Stimulated activated CD8-positive, alpha-beta memory T cell treated with anti-CD3 and anti-CD28 coated beads, Interleukin-7, amount 100 ng/mL, for 4 hours (primary cell): Measurements from ENCODE around the gene ANTXR2.

ENCODE experiments used
- DNase-seq, 2 donors: peaks; one replicate each; pipeline ENCODE4 v3.0.0-alpha.2; 2020; ENCODE audit warnings: low read depth in 2 of 2

The ANTXR2 gene

GRCh38 chr4:80092088-80092487 lies 19.1 kb upstream of the ANTXR2 start:
- DNase-seq: no peak

GRCh38 chr4:80091688-80092087 lies 18.7 kb upstream of the ANTXR2 start:
- no peak for DNase-seq

- DNase-seq: no peak
Observed at GRCh38 chr4:80091184-80091583, 18.2 kb upstream of the ANTXR2 start.

- no peak for DNase-seq
Observed at GRCh38 chr4:80090090-80090489, 17.1 kb upstream of the ANTXR2 start.

GRCh38 chr4:80088471-80088870 lies 15.4 kb upstream of the ANTXR2 start:
- no peak for DNase-seq

GRCh38 chr4:80086296-80086695 lies 13.3 kb upstream of the ANTXR2 start:
- no peak for DNase-seq

GRCh38 chr4:80085081-80085480 lies 12.1 kb upstream of the ANTXR2 start:
- DNase-seq: no peak

GRCh38 chr4:80082693-80083092 lies 9.7 kb upstream of the ANTXR2 start:
- no peak for DNase-seq

- DNase-seq: no peak
Observed at GRCh38 chr4:80081566-80081965, 8.5 kb upstream of the ANTXR2 start.

- no peak for DNase-seq
Observed at GRCh38 chr4:80079255-80079923, 6.4 kb upstream of the ANTXR2 start.

GRCh38 chr4:80078346-80079092 lies 5.5 kb upstream of the ANTXR2 start:
- DNase-seq: no peak

GRCh38 chr4:80077639-80078038 lies 4.6 kb upstream of the ANTXR2 start:
- DNase-seq: no peak

GRCh38 chr4:80076681-80077080 lies 3.7 kb upstream of the ANTXR2 start:
- DNase-seq: no peak

- DNase-seq: no peak
Observed at GRCh38 chr4:80075995-80076675, 3.1 kb upstream of the ANTXR2 start.

GRCh38 chr4:80074651-80075050 lies 1.6 kb upstream of the ANTXR2 start:
- DNase-seq: no peak

GRCh38 chr4:80074069-80074468 lies 1.0 kb upstream of the ANTXR2 start:
- DNase-seq: no peak

- DNase-seq: no peak
Observed at GRCh38 chr4:80073473-80074008, 512 bp upstream of the ANTXR2 start.

GRCh38 chr4:80072228-80072743 lies 743 bp downstream of the ANTXR2 start:
- peak; percentile 43 to 49 for DNase-seq

GRCh38 chr4:80071604-80072227 lies 1.3 kb downstream of the ANTXR2 start:
- DNase-seq: no peak

- no peak for DNase-seq
Observed at GRCh38 chr4:80070880-80071603, 2.0 kb downstream of the ANTXR2 start.
